PFSK-1 (cell line): Measurements from ENCODE around the gene RRP9.

ENCODE experiments used
- FOXP2 ChIP-seq: optimal IDR thresholded peaks from 2 replicates; pipeline ENCODE3; 2011; ENCODE audit warnings: borderline replicate concordance, control low read depth, inconsistent platforms; ENCODE audit not compliant: insufficient read depth; ENCODE audit errors: extremely low read length, extremely low read depth
- POLR2AphosphoS5 ChIP-seq: IDR thresholded peaks from 2 replicates; pipeline ENCODE4 v1.6.1; 2012; ENCODE audit warnings: low read depth, mild to moderate bottlenecking, control low read depth, low read length, moderate library complexity
- SIN3A ChIP-seq: IDR thresholded peaks from 2 replicates; pipeline ENCODE4 v1.6.1; 2012; ENCODE audit warnings: mild to moderate bottlenecking, low read length, moderate library complexity, borderline replicate concordance; ENCODE audit not compliant: insufficient read depth
- TAF1 ChIP-seq: IDR thresholded peaks from 2 replicates; pipeline ENCODE4 v1.6.1; 2012; ENCODE audit warnings: low read length, control low read depth, borderline replicate concordance; ENCODE audit not compliant: insufficient read depth
- TF ChIP-seq, protein P1 (sequence below), 2 experiments: IDR thresholded peaks; 2 replicates each; pipeline versions ENCODE4 v1.6.1 to v1.8.0; 2011 to 2012; ENCODE audit warnings: low read depth in 2 of 2, low read length in 2 of 2, control low read depth in 1 of 2, inconsistent platforms in 1 of 2, mild to moderate bottlenecking in 1 of 2, moderate library complexity in 1 of 2; ENCODE audit not compliant: insufficient read depth in 1 of 2

The RRP9 gene

GRCh38 chr3:51968883-51969678 is 27.4 kb upstream of the RRP9 start:
- no peak for TF ChIP-seq FOXP2
- no peak for TF ChIP-seq POLR2AphosphoS5
- TF ChIP-seq, protein P1, sequence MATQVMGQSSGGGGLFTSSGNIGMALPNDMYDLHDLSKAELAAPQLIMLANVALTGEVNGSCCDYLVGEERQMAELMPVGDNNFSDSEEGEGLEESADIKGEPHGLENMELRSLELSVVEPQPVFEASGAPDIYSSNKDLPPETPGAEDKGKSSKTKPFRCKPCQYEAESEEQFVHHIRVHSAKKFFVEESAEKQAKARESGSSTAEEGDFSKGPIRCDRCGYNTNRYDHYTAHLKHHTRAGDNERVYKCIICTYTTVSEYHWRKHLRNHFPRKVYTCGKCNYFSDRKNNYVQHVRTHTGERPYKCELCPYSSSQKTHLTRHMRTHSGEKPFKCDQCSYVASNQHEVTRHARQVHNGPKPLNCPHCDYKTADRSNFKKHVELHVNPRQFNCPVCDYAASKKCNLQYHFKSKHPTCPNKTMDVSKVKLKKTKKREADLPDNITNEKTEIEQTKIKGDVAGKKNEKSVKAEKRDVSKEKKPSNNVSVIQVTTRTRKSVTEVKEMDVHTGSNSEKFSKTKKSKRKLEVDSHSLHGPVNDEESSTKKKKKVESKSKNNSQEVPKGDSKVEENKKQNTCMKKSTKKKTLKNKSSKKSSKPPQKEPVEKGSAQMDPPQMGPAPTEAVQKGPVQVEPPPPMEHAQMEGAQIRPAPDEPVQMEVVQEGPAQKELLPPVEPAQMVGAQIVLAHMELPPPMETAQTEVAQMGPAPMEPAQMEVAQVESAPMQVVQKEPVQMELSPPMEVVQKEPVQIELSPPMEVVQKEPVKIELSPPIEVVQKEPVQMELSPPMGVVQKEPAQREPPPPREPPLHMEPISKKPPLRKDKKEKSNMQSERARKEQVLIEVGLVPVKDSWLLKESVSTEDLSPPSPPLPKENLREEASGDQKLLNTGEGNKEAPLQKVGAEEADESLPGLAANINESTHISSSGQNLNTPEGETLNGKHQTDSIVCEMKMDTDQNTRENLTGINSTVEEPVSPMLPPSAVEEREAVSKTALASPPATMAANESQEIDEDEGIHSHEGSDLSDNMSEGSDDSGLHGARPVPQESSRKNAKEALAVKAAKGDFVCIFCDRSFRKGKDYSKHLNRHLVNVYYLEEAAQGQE (IDR thresholded peaks at IDR 0.05; ENCODE audit: insufficient read depth in 1 of 2, low read depth in 2 of 2, low read length in 2 of 2): no peak
- no peak for TF ChIP-seq SIN3A
- no peak for TF ChIP-seq TAF1

- no peak for TF ChIP-seq TAF1
- TF ChIP-seq SIN3A: no peak
- TF ChIP-seq FOXP2: no peak
- TF ChIP-seq, protein P1 (IDR thresholded peaks at IDR 0.05; ENCODE audit: insufficient read depth in 1 of 2, low read depth in 2 of 2, low read length in 2 of 2): no peak
- no peak for TF ChIP-seq POLR2AphosphoS5
These were observed 26.6 kb upstream of the RRP9 start for GRCh38 chr3:51968170-51968775.

DNA sequence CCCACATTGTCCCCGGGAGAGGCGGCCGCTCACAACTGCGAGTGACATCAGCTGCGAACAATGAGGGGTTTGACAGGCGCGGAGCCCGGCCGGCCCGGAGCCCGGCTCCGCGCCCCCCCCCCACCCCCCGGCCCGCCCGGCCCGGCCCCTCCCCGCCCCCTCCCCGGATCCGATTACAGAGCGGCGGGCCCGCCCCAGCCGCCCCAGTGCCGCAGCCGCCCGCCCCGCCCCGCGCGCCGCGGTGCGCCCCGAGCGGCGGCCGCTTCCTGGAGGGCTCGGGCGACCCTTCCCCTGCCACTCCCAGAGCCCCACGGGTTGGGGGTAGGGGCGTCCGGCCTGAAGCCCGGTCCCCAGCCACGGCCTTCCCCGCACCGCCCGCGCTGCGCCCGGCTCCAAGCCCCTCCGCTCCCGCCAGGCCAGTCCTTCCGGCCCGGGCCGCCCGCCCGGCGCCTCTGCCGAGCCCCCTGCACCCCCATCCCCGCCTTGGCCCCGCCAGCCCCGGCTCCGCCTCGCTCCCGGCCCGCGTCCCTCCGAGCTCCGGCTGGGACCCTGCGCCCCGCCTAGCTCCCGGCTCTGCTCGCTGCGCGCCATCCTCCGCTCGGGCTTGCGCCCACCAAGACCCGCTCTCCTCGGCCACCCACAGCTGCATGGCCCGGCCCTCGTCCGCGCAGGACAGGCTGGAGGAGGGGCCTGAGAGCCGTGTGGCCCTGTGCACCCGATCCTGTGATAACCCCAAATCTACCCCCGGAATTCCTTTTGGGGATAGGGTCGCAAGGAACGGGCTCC is 25.9 kb upstream of the RRP9 start, which contains the start of gene PCBP4:
PCBP4 (minus strand) TSS at position 71 of the 786 bp plus-strand sequence. CDS start 6,214 bp downstream, outside the sequence.
- no peak for TF ChIP-seq SIN3A
- peak; percentile 51 for TF ChIP-seq POLR2AphosphoS5

- TF ChIP-seq FOXP2 (no peak), TAF1 (no peak), SIN3A (no peak), POLR2AphosphoS5 (no peak)
- TF ChIP-seq, protein P1 (IDR thresholded peaks at IDR 0.05; ENCODE audit: insufficient read depth in 1 of 2, low read depth in 2 of 2, low read length in 2 of 2): no peak
These were observed 25.2 kb upstream of the RRP9 start for GRCh38 chr3:51966922-51967383.

DNA sequence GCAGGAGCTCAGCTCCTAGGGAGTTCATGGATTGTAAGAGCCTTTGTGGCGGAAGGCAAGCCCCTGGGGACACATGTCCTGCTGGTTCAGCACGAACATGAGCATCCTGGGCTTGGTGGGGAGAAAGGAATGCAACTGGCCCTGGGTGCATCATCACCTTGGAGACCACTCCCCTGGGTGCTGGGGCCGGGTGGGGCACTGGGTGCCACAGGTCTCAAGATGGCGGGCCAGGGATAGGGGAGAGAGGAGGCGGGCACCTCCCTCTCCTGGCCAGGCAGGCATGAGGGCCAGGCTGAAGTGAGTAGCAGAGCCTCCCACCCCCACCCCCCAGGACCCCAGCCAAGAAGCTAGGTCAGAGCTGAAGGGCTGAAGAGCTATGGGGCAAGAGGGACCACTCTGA is 24.8 kb upstream of the RRP9 start:
- TF ChIP-seq TAF1 (no peak), FOXP2 (no peak), SIN3A (no peak)
- TF ChIP-seq, protein P1 (IDR thresholded peaks at IDR 0.05; ENCODE audit: insufficient read depth in 1 of 2, low read depth in 2 of 2, low read length in 2 of 2): no peak
